HepG2 (cell line): ENCODE measurements around the gene SCART1. TPM values are rescaled to one million over a fixed set of nuclear protein-coding genes. Genes with fewer than 3 reads are reported as not detected.

Source experiments
- ATAC-seq: fragments of 200-7000 bp; cut with Tn5 transposase; 3 replicates; pipeline ENCODE4 v1.9.1; 2020; ENCODE audit warnings: mild to moderate bottlenecking, moderate library complexity
- BruUV-seq: library from RNA; stranded (reverse); fragments of 400-500 nt; replicated peaks from 2 replicates; lab custom pipeline; 2021; lab: Mats Ljungman, UMichigan
- CTCF ChIA-PET: fragments of 300-600 bp; formaldehyde crosslinking; extraction: SDS; loops from one replicate; lab custom pipeline; 2021; ENCODE audit warnings: low total read pairs, inconsistent platforms, low intra/inter-chr PET ratio; lab: Yijun Ruan, JAX
- POLR2A ChIA-PET: fragments of 350-600 bp; sonication (Branson Sonifier 250); formaldehyde crosslinking; loops from one replicate; lab custom pipeline; 2020; ENCODE audit warnings: antibody characterized with exemption, inconsistent platforms; lab: Yijun Ruan, JAX
- DNase-seq: peaks from one replicate; pipeline ENCODE4 v3.0.0-alpha.2; 2015; ENCODE audit warnings: low spot score
- FAIRE-seq: peaks from 3 replicates; lab custom pipeline; 2011; peaks lifted over from hg19 to GRCh38; lab: Jason Lieb, UNC
- H2AFZ ChIP-seq: one replicate; pipeline ENCODE4 v1.6.1; 2011; ENCODE audit warnings: low read length, inconsistent platforms
- H3K27ac ChIP-seq: fragments of 300-600 bp; 3 replicates; pipeline ENCODE4 v1.8.0; 2011; ENCODE audit warnings: mixed run types, mild to moderate bottlenecking, mixed read lengths, low read length, inconsistent platforms; ENCODE audit not compliant: insufficient read depth; ENCODE audit errors: extremely low read length
- H3K27me3 ChIP-seq, 2 experiments: fragments of 200-600 bp in 1 of 2; 2 replicates in 1 of 2; 3 replicates in 1 of 2; pipeline versions ENCODE4 v1.6.0 to v1.8.0; 2011; ENCODE audit warnings: low read length in 2 of 2, mild to moderate bottlenecking in 2 of 2, moderate library complexity in 2 of 2, inconsistent platforms in 1 of 2; ENCODE audit not compliant: insufficient read depth in 2 of 2, control insufficient read depth in 1 of 2
- H3K36me3 ChIP-seq, 2 experiments: fragments of 200-600 bp in 1 of 2; replicated peaks in 1 of 2; 2 replicates in 1 of 2; 3 replicates in 1 of 2; pipeline versions ENCODE4 v1.5.1 to v1.8.0; 2011; ENCODE audit warnings: low read length in 2 of 2, inconsistent platforms in 1 of 2; ENCODE audit not compliant: insufficient read depth in 2 of 2, control insufficient read depth in 1 of 2
- H3K4me1 ChIP-seq: 2 replicates; pipeline ENCODE4 v1.5.1; 2012; ENCODE audit warnings: low read length, inconsistent platforms; ENCODE audit not compliant: insufficient read depth
- H3K4me2 ChIP-seq: 2 replicates; pipeline ENCODE4 v1.6.0; 2011; ENCODE audit warnings: low read depth, low read length, inconsistent platforms
- H3K4me3 ChIP-seq, 3 experiments: fragments of 200-600 bp in 1 of 3; sonication (generic), shearing (Covaris generic) in 1 of 3; replicated peaks in 1 of 3; 2 replicates each; pipeline ENCODE4 v1.5.1; 2011 to 2016; ENCODE audit warnings: low read length in 3 of 3, inconsistent platforms in 2 of 3, low read depth in 2 of 3, mild to moderate bottlenecking in 2 of 3, control low read depth in 1 of 3, mixed read lengths in 1 of 3; ENCODE audit not compliant: insufficient read depth in 1 of 3
- H3K79me2 ChIP-seq: one replicate; pipeline ENCODE4 v1.6.1; 2011; ENCODE audit warnings: low read length, inconsistent platforms; ENCODE audit not compliant: insufficient read depth
- H3K9ac ChIP-seq: 2 replicates; pipeline ENCODE4 v1.6.0; 2011; ENCODE audit warnings: mild to moderate bottlenecking, low read depth, low read length, inconsistent platforms; ENCODE audit not compliant: insufficient read depth
- H3K9me3 ChIP-seq: 2 replicates; pipeline ENCODE4 v1.5.1; 2012; ENCODE audit warnings: mild to moderate bottlenecking, low read length
- H4K20me1 ChIP-seq: 2 replicates; pipeline ENCODE4 v1.6.0; 2011; ENCODE audit warnings: inconsistent platforms, mild to moderate bottlenecking, low read length, moderate library complexity; ENCODE audit not compliant: insufficient read depth
- ARHGAP35 ChIP-seq: sonication (generic); formaldehyde crosslinking; IDR thresholded peaks from 2 replicates; pipeline ENCODE4 v1.9.0; 2022; ENCODE audit warnings: mild to moderate bottlenecking, inconsistent platforms, moderate library complexity, missing genetic modification reagents, borderline replicate concordance
- BATF2 ChIP-seq: sonication (generic); formaldehyde crosslinking; IDR thresholded peaks from 2 replicates; pipeline ENCODE4 v1.8.0; 2022; ENCODE audit warnings: mild to moderate bottlenecking, missing genetic modification reagents, moderate library complexity
- DDIT3 ChIP-seq: sonication (generic); formaldehyde crosslinking; IDR thresholded peaks from 2 replicates; pipeline ENCODE4 v1.4.0; 2020; ENCODE audit warnings: mild to moderate bottlenecking, missing genetic modification reagents
- FOXA1 ChIP-seq, 2 experiments: fragments of 450-650 bp in 1 of 2; sonication (generic) in 1 of 2; formaldehyde crosslinking in 1 of 2; IDR thresholded peaks; 2 replicates each; pipeline versions ENCODE4 v1.4.0 to v1.6.1; 2016 to 2020; ENCODE audit warnings: missing genetic modification reagents in 1 of 2
- GATA4 ChIP-seq: sonication (generic); IDR thresholded peaks from 2 replicates; pipeline ENCODE4 v1.6.1; 2016; ENCODE audit warnings: antibody characterized with exemption, low read depth, borderline replicate concordance
- GZF1 ChIP-seq: sonication (generic); formaldehyde crosslinking; IDR thresholded peaks from 2 replicates; pipeline ENCODE4 v1.5.1; 2020; ENCODE audit warnings: mild to moderate bottlenecking, missing genetic modification reagents
- HNRNPK ChIP-seq: fragments of 200-400 bp; formaldehyde crosslinking; IDR thresholded peaks from 2 replicates; pipeline ENCODE4 v1.6.1; 2018; ENCODE audit warnings: low read length, low read depth, moderate library complexity, mild to moderate bottlenecking; ENCODE audit not compliant: poor library complexity, severe bottlenecking
- HNRNPUL1 ChIP-seq: fragments of 200-400 bp; formaldehyde crosslinking; IDR thresholded peaks from 2 replicates; pipeline ENCODE4 v1.6.1; 2017; ENCODE audit warnings: low read depth, mild to moderate bottlenecking, low read length, moderate library complexity
- SCMH1 ChIP-seq: sonication (generic); formaldehyde crosslinking; IDR thresholded peaks from 2 replicates; pipeline ENCODE4 v1.9.0; 2021; ENCODE audit warnings: missing genetic modification reagents, mild to moderate bottlenecking, borderline replicate concordance
- ZFP90 ChIP-seq: sonication (generic); formaldehyde crosslinking; IDR thresholded peaks from 2 replicates; pipeline ENCODE4 v1.8.0; 2022; ENCODE audit warnings: missing genetic modification reagents, mild to moderate bottlenecking, inconsistent platforms, borderline replicate concordance
- ZNF230 ChIP-seq: sonication (generic); formaldehyde crosslinking; IDR thresholded peaks from 2 replicates; pipeline ENCODE4 v1.4.0; 2020; ENCODE audit warnings: mild to moderate bottlenecking, missing genetic modification reagents
- ZNF33B ChIP-seq: sonication (generic); formaldehyde crosslinking; IDR thresholded peaks from 2 replicates; pipeline ENCODE4 v1.5.1; 2020; ENCODE audit warnings: mild to moderate bottlenecking, missing genetic modification reagents
- ZNF660 ChIP-seq: sonication (generic); formaldehyde crosslinking; IDR thresholded peaks from 2 replicates; pipeline ENCODE4 v1.5.1; 2020; ENCODE audit warnings: mild to moderate bottlenecking, low read depth, missing genetic modification reagents, borderline replicate concordance
- in situ Hi-C: cut with HindIII; loops from 2 replicates; pipeline ENCODE4 v1.10.0; 2017; ENCODE audit warnings: low pct_unique_long_range_greater_than_20kb; ENCODE audit not compliant: extremely low pct_ligation_motif_present
- intact Hi-C: fragments of 100-400 bp; cut with micrococcal nuclease; formaldehyde crosslinking; loops from one replicate; pipeline ENCODE4 v1.10.0; 2022; ENCODE audit not compliant: unreplicated experiment
- polyA plus RNA-seq, 8 experiments: library from polyadenylated mRNA; depleted of rRNA in 3 of 8; stranded (reverse) in 7 of 8; unstranded in 1 of 8; fragments of >200 nt; fragmentation: Illumina TruSeq in 4 of 8; extraction: Trizol in 4 of 8; gene quantifications; 2 replicates each; pipeline versions ENCODE4 v1.2.1 to v1.2.3, GENCODE V29; 2011 to 2016; ENCODE audit warnings: low read depth in 4 of 8, missing spikeins in 1 of 8, mixed read lengths in 1 of 8; ENCODE audit not compliant: insufficient read depth in 1 of 8
- total RNA-seq, 5 experiments: library from RNA; depleted of rRNA; stranded (reverse); fragments of >200 nt; fragmentation: Illumina TruSeq; extraction: Trizol; gene quantifications; 2 replicates each; pipeline ENCODE4 v1.2.3, GENCODE V29; 2016; ENCODE audit warnings: low read depth in 1 of 5
- TF ChIP-seq, protein P1 (sequence below): sonication (generic); formaldehyde crosslinking; IDR thresholded peaks from 2 replicates; pipeline ENCODE4 v1.9.0; 2022; ENCODE audit warnings: missing genetic modification reagents, mild to moderate bottlenecking, borderline replicate concordance
- TF ChIP-seq, protein P2 (sequence below): sonication (generic); formaldehyde crosslinking; IDR thresholded peaks from 2 replicates; pipeline ENCODE4 v1.8.1; 2023; ENCODE audit warnings: mild to moderate bottlenecking, missing genetic modification reagents, borderline replicate concordance

Gene SCART1
- total and polyA plus RNA-seq, 2 of the 13 experiments (the other 11 are each of a cell fraction or from before 2014, with no cell fraction given) = 0.46 to 1.1 TPM

- TF ChIP-seq ZFP90 (CRISPR knock-in tag) = no peak
- no peak for TF ChIP-seq SCMH1 (CRISPR knock-in tag)
- TF ChIP-seq ARHGAP35 (CRISPR knock-in tag) = no peak
- TF ChIP-seq ZNF33B (CRISPR knock-in tag) = no peak
- TF ChIP-seq ZNF230 (CRISPR knock-in tag) = no peak
Measured at GRCh38 chr10:133484818-133485217, 31.1 kb downstream of the SCART1 start (continued).

DNA sequence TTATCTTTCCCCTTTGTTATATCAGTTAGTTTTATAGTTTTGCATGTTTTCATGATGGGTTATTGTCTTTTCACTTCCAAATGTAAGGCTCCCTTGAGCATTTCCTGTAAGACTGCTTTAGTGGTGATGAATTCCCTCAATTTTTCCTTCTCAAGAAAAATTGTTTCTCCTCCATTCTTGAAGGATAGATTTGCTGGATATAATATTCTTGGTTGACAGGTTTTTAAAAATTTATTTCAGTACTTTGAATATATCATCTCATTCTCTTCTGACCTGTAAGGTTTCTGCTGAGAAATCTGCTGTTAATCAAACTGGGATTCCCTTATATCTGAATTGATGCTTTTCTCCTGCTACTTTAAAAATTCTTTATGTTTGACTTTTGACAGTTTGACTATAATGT, 33.3 kb downstream of the SCART1 start:
- FAIRE-seq (no peak), DNase-seq (no peak), ATAC-seq (no peak)
- H3K27ac ChIP-seq = no peak overlapping the region
- no peaks in the 10 kb centered on the region for H3K36me3 ChIP-seq
- no peaks in the 10 kb centered on the region for H3K79me2 ChIP-seq
- H3K9me3 ChIP-seq = peaks cover 44% of the 10 kb centered on the region
- no peaks in the 10 kb centered on the region for H4K20me1 ChIP-seq
- H3K9ac ChIP-seq = no peak overlapping the region
- no peaks in the 10 kb centered on the region for H3K4me1 ChIP-seq
- ChIA-PET POLR2A (no interaction called here), CTCF (no interaction called here)
- in situ Hi-C loops (no loop called here), intact Hi-C loops (no loop called here)
- no peak overlapping the region for H3K4me3 ChIP-seq
- H3K27me3 ChIP-seq = peaks cover 0 to 6% of the 10 kb centered on the region in 2 experiments; a peak in 1 of 5 replicates
- no TSS peak for BruUV-seq
- no peak overlapping the region for H2AFZ ChIP-seq
- no peak overlapping the region for H3K4me2 ChIP-seq
- TF ChIP-seq GZF1 (no peak), DDIT3 (no peak), ZNF660 (no peak), HNRNPUL1 (no peak), GATA4 (no peak), BATF2 (CRISPR knock-in tag) (no peak), FOXA1 (IDR thresholded peaks at IDR 0.05) (no peak), FOXA1 (CRISPR knock-in tag; IDR thresholded peaks at IDR 0.05) (no peak), HNRNPK (no peak)
- TF ChIP-seq, protein P1, sequence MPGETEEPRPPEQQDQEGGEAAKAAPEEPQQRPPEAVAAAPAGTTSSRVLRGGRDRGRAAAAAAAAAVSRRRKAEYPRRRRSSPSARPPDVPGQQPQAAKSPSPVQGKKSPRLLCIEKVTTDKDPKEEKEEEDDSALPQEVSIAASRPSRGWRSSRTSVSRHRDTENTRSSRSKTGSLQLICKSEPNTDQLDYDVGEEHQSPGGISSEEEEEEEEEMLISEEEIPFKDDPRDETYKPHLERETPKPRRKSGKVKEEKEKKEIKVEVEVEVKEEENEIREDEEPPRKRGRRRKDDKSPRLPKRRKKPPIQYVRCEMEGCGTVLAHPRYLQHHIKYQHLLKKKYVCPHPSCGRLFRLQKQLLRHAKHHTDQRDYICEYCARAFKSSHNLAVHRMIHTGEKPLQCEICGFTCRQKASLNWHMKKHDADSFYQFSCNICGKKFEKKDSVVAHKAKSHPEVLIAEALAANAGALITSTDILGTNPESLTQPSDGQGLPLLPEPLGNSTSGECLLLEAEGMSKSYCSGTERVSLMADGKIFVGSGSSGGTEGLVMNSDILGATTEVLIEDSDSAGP (CRISPR knock-in tag) = no peak
- TF ChIP-seq, protein P2, sequence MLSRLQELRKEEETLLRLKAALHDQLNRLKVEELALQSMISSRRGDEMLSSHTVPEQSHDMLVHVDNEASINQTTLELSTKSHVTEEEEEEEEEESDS = no peak
